Gastroesophageal sphincter (tissue), 4 donors: ENCODE data around the gene GPATCH1. TPM values are rescaled to one million over a fixed set of nuclear protein-coding genes. Genes with fewer than 3 reads are reported as not detected.

Source experiments
- ATAC-seq: fragments of 150-250 bp; one replicate; pipeline ENCODE4 v1.9.1; 2016; ENCODE audit warnings: mild to moderate bottlenecking, moderate library complexity
- H3K27ac ChIP-seq, 4 donors: fragments of 200-600 bp; sonication (generic) in 3 of 4; 1 replicate in 3 of 4; 2 replicates in 1 of 4; pipeline ENCODE4 v1.5.1; 2016 to 2019
- H3K27me3 ChIP-seq: fragments of 200-600 bp; sonication (generic); one replicate; pipeline ENCODE4 v1.5.1; 2019
- H3K36me3 ChIP-seq, 2 donors: fragments of 200-600 bp; sonication (generic); one replicate each; pipeline ENCODE4 v1.5.1; 2019; ENCODE audit warnings: control low read depth in 1 of 2
- H3K4me1 ChIP-seq, 3 donors: fragments of 200-600 bp; sonication (generic); 1 replicate in 2 of 3; 2 replicates in 1 of 3; pipeline ENCODE4 v1.5.1; 2016 to 2019; ENCODE audit warnings: control low read depth in 2 of 3
- H3K4me3 ChIP-seq, 2 donors: fragments of 200-600 bp; sonication (generic); one replicate each; pipeline ENCODE4 v1.5.1; 2019; ENCODE audit warnings: mild to moderate bottlenecking in 1 of 2, moderate library complexity in 1 of 2
- H3K9me3 ChIP-seq, 3 donors: fragments of 200-600 bp; sonication (generic); one replicate each; pipeline ENCODE4 v1.5.1; 2017 to 2019; ENCODE audit warnings: control low read depth in 2 of 3
- CTCF ChIP-seq, 4 experiments: fragments of 200-600 bp in 2 of 4; fragments of 450-650 bp in 2 of 4; sonication (generic) in 1 of 4; IDR thresholded peaks; one replicate each; pipeline ENCODE4 v1.5.1; 2017 to 2019; ENCODE audit warnings: antibody characterized with exemption in 4 of 4, mild to moderate bottlenecking in 2 of 4, moderate library complexity in 2 of 4
- EP300 ChIP-seq: sonication (generic); formaldehyde crosslinking; IDR thresholded peaks from one replicate; pipeline ENCODE4 v1.6.1; 2017; ENCODE audit warnings: antibody characterized with exemption, mild to moderate bottlenecking
- POLR2A ChIP-seq, 2 donors: fragments of 450-650 bp; IDR thresholded peaks; one replicate each; pipeline ENCODE4 v1.6.1; 2017; ENCODE audit warnings: antibody characterized with exemption in 2 of 2, mild to moderate bottlenecking in 2 of 2, moderate library complexity in 1 of 2
- POLR2AphosphoS5 ChIP-seq: sonication (generic); formaldehyde crosslinking; IDR thresholded peaks from one replicate; pipeline ENCODE4 v1.6.1; 2017; ENCODE audit warnings: antibody characterized with exemption
- WGBS, 2 donors: methylation state at CpG; one replicate each; pipeline ENCODE4 v1.1.5; 2018; ENCODE audit warnings: low coverage in 1 of 2; 5-methylcytosine and 5-hydroxymethylcytosine counted together
- total RNA-seq, 4 donors: library from RNA; depleted of rRNA; stranded (reverse); fragments of >200 nt; gene quantifications; one replicate each; pipeline ENCODE4 v1.1.0, GENCODE V29; 2016

The GPATCH1 gene
- total RNA-seq, 4 donors from 2014 or later: 6.2 to 10.4 (median 6.8) TPM

- Histone ChIP-seq H3K4me3 (no peak overlapping the region), H3K36me3 (peaks cover 0 to 52% of the 10 kb centered on the region in 2 donors), H3K9me3 (no peaks in the 10 kb centered on the region), H3K27me3 (peaks cover 39% of the 10 kb centered on the region), H3K27ac (no peak overlapping the region), H3K4me1 (peaks cover 0 to 6% (median 0%) of the 10 kb centered on the region in 3 donors)
- TF ChIP-seq POLR2AphosphoS5 (no peak), EP300 (no peak), CTCF (IDR thresholded peaks at IDR 0.05) (no peak), POLR2A (IDR thresholded peaks at IDR 0.05) (no peak)
- WGBS, 2 donors: 100% methylated on average over 1 of the region's 15 CpGs; no CpG with 5 or more reads in 1 of the 2 donors
- no peak for ATAC-seq
These were observed 51.4 kb downstream of the GPATCH1 start for GRCh38 chr19:33132425-33132824.

- no peak for ATAC-seq
- 17 to 20% methylated on average over 3 to 4 of the region's 13 CpGs for WGBS, 2 donors
- H3K4me1 ChIP-seq: peaks cover 0 to 6% (median 0%) of the 10 kb centered on the region in 3 donors
- no peak overlapping the region for H3K4me3 ChIP-seq
- TF ChIP-seq POLR2A (IDR thresholded peaks at IDR 0.05) (no peak), EP300 (no peak), CTCF (IDR thresholded peaks at IDR 0.05) (no peak), POLR2AphosphoS5 (no peak)
- H3K27me3 ChIP-seq: peaks cover 50% of the 10 kb centered on the region
- no peak overlapping the region for H3K27ac ChIP-seq
- no peaks in the 10 kb centered on the region for H3K9me3 ChIP-seq
- H3K36me3 ChIP-seq: peaks cover 0 to 41% of the 10 kb centered on the region in 2 donors
These were observed 52.6 kb downstream of the GPATCH1 start for GRCh38 chr19:33133438-33134031.

- H3K27me3 ChIP-seq: peaks cover 60% of the 10 kb centered on the region
- H3K4me3 ChIP-seq: no peak overlapping the region
- peaks cover 0 to 6% (median 0%) of the 10 kb centered on the region in 3 donors for H3K4me1 ChIP-seq
- TF ChIP-seq EP300: no peak
- no peak for TF ChIP-seq POLR2A (IDR thresholded peaks at IDR 0.05)
- TF ChIP-seq CTCF (IDR thresholded peaks at IDR 0.05): no peak
- TF ChIP-seq POLR2AphosphoS5: no peak
- H3K9me3 ChIP-seq: no peaks in the 10 kb centered on the region
- no peak for ATAC-seq
- peaks cover 0 to 30% of the 10 kb centered on the region in 2 donors for H3K36me3 ChIP-seq
- WGBS, 2 donors: 0 to 8% methylated on average over 2 to 4 of the region's 38 CpGs
- H3K27ac ChIP-seq: no peak overlapping the region
These were observed 53.6 kb downstream of the GPATCH1 start for GRCh38 chr19:33134571-33135041.

- H3K36me3 ChIP-seq: no peaks in the 10 kb centered on the region
- peaks cover 68% of the 10 kb centered on the region for H3K27me3 ChIP-seq
- no peak for ATAC-seq
- peaks cover 0 to 10% (median 0%) of the 10 kb centered on the region in 3 donors for H3K4me1 ChIP-seq
- TF ChIP-seq CTCF (IDR thresholded peaks at IDR 0.05) (no peak), POLR2AphosphoS5 (no peak), EP300 (no peak), POLR2A (IDR thresholded peaks at IDR 0.05) (no peak)
- 50 to 73% methylated on average over 1 to 2 of the region's 4 CpGs for WGBS, 2 donors
- no peak overlapping the region for H3K27ac ChIP-seq
- H3K9me3 ChIP-seq: no peaks in the 10 kb centered on the region
- no peak overlapping the region for H3K4me3 ChIP-seq
These were observed 58.2 kb downstream of the GPATCH1 start for GRCh38 chr19:33139165-33139564.

- H3K4me1 ChIP-seq: peaks cover 0 to 6% (median 0%) of the 10 kb centered on the region in 3 donors
- H3K9me3 ChIP-seq: no peaks in the 10 kb centered on the region
- peaks cover 20% of the 10 kb centered on the region for H3K27me3 ChIP-seq
- TF ChIP-seq CTCF (IDR thresholded peaks at IDR 0.05) (peak; percentile 81 to 95 (median 92)), POLR2A (IDR thresholded peaks at IDR 0.05) (no peak)
- H3K4me3 ChIP-seq: no peak overlapping the region
- ATAC-seq: peak; percentile 92
- no peaks in the 10 kb centered on the region for H3K36me3 ChIP-seq
- 0 to 65% methylated on average over 4 of the region's 23 CpGs for WGBS, 2 donors
- no peak overlapping the region for H3K27ac ChIP-seq
These were observed 63.0 kb downstream of the GPATCH1 start for GRCh38 chr19:33143897-33144405.
